ENCODE data around the gene ABTB1.
A peak's percentile ranks its signal among the peaks of the same experiment; 100 is the strongest.

Gene ABTB1

DNA sequence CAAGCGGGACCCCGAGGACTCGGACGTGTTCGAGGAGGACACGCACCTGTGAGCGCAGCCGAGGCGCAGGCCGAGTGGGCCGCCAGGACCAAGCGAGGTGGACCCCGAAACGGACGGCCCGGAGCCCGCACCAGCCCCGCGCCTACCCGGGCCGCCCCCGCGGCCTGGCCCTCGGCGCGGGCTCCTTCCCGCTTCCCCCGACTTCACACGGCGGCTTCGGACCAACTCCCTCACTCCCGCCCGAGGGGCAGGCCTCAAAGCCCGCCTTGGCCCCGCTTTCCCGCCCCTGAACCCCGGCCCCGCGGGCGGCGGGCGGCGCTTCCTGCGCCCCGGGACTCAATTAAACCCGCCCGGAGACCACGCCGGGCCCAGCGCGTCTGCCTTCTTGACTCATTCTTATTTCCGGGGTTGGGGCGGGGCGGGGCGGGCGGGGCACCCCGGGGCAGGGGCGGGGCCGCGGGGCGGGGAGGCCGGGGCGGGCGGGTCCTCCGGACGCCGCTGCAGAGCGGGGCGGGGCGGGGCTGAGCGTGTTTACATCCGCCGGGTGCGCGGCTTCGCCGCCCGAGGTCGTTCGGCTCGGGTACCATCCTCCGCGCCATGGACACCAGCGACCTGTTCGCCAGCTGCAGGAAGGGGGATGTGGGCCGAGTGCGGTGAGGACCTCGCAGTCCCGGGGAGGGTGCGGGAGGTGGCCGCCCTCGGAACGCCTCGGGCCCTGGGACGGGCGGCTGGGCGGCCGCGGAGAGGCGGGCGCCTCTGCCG is at the start of gene ABTB1:
Gene ABTB1, plus strand, starts transcription at position 524 of the 762 bp plus-strand sequence. Its CDS starts 74 bp downstream, at position 598.
- DNase-seq, result peak; percentile 69 to 78

DNA sequence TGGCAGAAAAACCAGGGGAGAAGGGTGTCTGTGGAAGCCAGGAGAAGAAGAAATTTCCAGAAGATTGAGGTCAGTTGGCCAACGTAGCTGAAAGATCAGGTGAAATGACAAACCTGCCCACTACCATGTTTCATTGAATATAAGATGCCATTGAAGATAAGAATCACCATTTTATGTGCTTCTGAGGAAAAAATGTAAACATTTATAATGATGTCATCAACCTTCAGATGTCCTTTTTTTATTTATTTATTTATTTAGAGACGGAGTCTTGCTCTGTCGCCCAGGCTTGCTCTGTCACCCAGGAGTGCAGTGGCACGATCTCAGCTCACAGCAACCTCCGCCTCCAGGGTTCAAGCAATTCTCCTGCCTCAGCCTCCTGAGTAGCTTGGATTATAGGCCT is 48.7 kb upstream of the ABTB1 start:
- DNase-seq, result no peak

DNA sequence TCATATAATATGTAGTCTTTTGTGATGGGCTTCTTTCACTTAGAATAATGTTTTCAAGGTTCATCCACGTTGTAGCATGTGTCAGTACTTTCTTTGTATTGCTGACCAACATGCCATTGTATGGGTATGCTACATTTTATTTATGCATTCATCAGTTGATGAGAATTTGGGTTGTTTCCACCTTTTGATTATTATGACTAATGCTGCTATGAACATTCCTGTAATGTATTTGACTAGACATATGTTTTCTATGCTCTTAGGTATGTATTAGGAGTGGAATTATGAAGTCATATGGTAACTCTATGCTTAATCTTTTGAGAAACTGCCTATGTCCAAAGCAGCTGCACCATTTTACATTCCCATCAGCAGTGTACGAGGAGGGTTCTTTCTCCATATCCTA is 46.9 kb upstream of the ABTB1 start:
- DNase-seq, result no peak

DNA sequence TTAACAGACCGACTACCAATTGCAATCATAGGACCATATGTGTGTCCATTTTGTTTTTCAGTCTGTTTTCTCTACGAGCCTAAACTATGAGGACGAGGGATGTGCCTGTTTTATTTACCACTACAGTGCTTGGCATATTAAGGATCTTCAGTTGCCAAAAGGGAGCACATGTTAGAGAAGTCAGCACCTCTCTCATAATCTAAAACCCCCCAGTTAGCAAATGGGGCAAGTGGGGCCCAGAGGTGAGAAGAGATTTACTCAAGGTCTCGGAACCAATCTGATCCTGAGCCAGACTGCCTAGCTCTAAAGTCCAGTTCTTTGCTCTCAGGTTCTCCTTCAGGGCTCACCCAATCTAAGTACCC is 44.3 kb upstream of the ABTB1 start:
- no peak for DNase-seq

DNA sequence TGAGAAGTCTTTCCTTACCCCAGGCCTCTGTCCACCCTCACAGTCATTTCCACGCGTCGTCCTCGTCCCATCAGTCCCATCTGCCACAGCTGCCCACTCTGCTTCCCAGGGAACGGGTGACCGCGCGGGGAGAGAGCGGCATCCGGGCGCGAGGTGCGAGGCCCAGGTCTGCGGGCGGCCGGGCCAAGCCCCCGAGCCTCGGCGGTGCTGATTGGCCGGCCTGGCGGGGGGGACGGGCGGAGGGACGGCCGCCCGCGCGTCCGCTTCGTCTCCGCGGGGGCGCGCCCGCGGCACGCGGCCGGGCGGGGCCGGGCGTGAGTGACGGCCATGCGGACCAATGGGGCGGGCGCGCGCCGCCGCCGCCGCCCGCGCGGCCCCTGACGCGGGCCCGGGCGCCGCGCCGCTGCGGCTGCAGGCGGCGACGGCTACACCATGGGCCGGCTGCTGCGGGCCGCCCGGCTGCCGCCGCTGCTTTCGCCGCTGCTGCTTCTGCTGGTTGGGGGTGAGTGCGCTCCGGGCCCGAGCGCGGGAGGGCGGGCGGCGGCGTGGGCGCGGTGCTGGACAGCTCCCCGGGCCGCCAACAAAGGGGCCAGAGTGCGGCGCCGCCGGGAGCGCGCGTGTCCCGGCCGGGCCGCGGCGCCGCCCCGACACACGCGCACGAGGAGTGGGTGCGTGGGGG is 43.8 kb upstream of the ABTB1 start, which contains the start of gene PODXL2:
Gene PODXL2, plus strand, starts transcription at position 398 of the 679 bp plus-strand sequence. Its CDS starts 35 bp downstream, at position 433.
- DNase-seq, result peak; percentile 24 to 30

DNA sequence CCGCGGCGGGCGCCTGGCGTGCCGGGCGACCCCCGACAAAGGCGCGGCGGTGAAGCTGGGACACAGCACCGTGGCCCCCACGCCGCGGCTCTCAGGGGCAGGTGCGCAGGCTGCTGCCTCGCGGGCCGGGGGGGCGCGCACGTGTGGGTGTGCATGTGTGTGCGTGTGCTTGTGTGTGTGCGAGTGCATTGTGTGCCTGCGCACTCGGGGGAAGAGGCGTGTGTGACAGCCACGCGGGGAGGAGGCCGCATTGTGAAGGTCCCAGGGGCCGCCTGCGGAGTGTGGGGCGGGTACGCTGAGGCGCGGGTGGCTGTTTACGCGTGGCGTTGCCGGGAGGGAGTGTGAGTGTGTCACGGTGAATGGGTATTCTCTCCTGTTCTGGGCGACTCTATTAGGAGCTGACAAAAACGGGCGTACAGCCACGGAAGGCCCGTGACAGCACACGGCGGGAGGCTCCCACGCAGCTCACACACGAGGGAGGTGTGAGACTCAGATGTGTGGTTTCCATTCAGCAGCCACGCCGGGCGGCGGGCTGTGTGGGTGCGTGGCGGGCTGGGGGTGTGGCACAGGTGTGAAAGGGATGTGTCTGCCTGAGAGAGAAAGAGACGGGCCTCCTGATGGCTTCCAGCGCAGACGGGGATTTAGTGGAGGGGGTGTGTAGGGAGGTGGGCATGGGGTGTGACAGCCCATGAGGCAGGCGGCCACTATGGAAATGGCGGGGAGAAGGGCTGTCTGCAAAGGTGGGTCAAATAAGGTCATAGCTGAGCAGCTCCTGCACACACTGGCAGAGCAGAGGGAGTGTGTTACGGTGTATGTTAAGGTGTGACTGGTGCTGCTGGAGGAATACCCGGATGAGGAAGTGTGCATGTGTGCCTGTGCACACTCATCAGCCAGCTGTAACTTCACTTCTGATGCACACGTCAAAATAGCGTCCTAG is 43.0 kb upstream of the ABTB1 start:
- no peak for DNase-seq

DNA sequence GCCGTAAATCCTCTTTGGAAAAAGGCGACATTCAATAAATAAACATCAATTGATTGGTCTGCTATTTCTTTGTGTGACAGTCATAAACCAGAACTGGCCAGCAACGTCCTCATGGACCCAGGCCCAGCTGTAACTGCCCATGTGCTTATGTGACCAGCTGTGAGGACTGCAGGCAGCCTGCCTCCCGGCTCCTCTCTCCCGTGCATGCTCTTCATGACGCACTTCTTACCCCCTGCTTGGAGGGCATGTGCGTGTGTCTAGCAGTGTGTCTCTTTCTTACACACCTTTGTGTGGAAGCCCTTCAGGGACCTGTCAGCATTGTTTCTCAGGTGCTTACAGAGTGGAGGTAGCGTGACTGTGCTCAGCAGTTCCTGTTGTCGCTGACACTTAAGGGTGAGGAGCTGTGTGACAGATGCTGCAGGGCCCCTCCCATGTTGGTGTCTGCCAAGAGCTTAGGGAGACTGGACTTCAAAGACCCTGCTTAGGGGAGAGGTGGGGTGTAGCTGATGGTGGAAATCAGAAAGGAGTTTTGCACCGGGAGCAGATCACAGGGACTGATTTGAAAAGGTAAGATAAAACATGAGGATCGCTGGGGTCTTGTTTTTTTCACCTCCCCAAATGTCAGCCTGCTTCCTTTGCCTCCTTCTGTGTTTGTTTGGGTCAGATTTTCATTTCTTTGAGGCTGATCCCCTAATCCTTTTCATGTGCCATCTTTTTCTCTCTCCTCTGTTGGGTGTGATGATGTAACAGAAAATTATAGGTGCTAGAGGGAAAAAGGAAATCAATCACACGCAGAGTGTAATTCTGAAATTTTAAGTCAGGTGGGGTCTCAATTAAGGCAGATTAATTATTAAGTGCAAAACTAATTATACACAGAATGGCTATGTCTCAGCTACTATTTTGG is 41.7 kb upstream of the ABTB1 start:
- DNase-seq, result no peak

DNA sequence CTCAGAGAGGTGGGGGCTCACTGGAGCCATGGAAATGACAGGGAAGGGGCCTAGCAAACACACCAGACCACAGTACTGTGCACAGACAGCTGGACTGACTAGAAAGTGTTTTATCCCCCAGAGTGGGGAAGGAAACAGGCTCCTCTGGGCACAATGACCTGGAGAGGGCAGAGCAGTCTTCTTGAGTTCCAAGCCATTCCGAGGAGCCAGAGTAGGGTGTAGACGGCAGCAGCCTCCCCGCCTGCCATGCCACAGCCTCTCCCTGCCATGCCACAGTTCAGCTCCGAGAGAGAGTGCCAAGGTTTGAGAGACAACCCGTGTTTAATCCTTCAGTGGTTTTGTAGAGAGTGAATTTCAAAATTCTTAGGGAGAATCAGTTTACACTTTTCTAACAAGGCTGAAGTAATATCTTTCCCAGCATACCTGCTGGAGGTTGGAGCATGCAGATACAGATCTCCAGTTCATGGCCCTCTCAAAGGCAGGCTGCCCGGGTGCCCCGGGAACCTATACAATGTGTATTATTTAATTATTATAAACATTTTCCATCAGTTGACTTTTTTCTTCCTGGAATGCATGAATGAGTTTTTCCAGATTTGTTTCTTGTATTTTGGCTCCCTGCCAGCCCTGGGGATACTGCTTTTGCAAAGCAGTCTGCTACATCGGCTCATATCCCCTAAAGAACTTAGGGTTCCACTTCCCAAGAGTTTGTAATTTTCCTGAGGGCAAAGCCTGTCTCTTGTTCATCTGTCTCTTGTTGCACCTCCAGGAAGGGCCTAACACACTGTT is 40.5 kb upstream of the ABTB1 start:
- no peak for DNase-seq

DNA sequence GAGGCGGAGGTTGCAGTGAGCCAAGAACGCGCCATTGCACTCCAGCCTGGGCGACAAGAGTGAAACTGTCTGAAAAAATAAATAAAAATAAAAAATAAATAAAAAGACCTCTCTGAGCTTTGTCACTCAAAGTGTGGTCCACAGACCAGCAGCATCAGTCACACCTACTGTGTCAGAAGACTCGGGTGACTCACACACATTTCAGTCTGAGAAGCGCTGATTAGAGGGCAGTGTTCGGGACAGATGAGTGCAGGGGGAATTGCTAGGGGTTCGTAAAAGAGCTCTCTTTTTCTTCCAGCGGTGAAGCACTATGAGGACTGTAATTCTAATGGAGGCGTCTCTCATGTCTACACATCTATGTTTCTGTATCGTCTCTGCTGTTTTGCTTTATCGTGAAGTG is 38.1 kb upstream of the ABTB1 start:
- DNase-seq, result no peak

DNA sequence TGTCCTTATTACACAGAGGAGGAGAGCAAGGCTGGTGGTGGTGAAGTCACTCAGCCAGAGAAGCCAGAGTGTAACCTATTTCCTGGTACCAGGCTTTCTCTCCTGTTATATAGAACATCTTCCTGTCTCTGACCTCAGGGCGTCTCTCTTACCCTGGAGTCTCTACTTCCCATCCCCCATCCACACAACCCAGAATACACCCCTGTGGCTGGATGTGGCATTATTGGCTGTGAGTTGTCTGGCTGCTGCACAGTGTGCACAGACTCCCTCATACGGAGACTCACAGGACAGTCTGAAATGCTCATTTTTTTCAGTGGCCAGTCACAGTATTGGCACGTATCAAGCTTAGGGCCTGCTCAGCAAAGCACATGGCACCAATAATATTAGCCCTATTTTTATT is 35.2 kb upstream of the ABTB1 start:
- DNase-seq, result no peak

DNA sequence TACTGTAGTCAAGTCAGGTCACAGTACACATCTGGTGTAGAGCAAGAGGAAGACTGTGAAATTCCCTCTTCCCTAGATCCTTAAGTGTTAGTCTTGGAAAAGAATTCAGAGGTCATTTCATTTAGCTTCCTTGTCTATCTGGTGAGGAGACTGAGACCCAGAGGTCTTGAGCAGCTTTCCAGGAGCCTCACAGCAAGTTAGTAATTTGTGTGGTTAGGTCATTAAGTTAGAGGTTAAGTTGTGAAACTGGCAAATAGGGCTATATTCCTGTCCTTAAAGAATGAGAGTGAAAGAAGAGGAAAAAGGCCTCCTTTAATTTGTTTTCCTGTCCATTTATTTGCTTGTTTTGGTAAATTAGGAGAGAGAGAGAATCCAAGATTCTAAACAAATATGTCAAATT is 34.8 kb upstream of the ABTB1 start:
- DNase-seq, result no peak

DNA sequence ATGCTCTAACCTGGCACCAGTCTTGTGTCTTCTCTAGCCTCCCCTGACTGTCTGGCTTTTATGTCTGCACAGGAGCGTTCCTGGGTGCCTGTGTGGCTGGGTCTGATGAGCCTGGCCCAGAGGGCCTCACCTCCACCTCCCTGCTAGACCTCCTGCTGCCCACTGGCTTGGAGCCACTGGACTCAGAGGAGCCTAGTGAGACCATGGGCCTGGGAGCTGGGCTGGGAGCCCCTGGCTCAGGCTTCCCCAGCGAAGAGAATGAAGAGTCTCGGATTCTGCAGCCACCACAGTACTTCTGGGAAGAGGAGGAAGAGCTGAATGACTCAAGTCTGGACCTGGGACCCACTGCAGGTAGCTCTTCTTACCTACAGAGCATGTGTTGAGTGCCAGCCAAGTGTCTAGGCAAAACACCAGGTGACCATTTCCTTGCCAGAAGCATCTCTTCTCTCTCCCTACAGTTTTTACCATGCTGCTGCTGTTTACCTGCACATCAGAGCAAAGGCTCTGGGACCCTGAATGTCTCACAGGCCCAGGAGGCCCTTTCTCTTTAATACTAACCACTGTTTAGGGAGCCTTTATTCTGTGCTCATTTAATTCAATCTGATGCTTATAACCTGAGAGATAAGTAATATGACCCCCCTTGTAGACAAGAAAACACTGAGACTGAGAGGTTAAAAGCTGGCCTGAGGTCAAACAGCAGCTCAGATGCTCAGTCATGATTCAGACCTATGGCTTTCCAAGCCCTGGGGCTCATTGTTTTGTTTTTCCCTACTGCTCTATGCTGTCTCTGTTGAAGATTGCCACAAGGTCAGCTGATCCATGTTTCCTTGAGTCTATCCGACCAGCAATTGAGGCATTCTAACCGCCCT is 33.3 kb upstream of the ABTB1 start:
- no peak for DNase-seq

DNA sequence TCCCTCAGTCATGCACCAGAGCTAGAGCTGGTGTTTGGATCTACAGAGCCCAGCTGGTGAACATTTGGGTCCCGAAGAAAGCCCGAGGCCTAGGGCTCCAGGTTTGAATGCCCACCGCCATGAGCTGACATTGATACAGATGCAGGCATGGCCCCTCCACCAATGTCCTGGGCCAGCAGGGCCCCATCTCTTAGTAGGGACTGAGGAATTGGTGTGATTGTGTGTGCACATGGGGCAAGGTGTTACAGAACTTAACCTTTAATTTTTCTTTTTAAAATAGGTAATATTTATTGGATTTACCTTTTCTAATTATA is 32.8 kb upstream of the ABTB1 start:
- no peak for DNase-seq

DNA sequence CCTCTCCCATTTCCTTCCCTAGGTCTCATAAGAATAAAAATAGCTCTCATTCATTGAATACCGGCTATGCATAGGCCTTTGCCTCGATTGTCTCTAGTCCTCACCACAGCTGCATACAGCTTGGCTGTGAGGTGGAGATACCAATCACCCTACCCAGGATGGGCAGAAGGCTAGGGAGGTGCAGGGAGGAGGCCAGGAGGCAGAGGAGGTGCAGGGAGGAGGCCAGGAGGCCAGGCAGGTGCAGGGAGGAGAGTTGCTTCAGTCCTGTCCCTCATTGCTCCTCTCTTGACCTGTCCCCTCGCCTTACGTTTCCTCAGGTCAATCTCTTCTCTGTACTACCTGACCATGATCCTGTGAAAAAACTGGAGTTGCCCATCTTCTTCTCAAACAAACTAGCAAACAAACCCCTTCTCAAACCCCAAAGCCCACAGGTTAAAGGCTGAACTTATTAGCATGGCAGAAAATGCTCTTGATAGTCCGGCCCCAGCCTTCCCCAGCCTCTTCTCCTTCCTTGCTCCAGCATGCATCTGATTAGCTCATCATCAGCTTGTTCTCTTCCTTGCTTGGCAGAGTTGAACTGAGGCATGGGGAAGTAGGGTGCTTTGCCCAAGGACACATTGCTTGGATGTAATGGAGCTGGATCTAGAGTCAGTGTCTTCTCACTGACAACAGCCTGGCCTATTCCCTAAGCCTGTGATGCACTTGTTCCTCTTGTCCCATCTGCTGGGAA is 27.9 kb upstream of the ABTB1 start:
- no peak for DNase-seq

DNA sequence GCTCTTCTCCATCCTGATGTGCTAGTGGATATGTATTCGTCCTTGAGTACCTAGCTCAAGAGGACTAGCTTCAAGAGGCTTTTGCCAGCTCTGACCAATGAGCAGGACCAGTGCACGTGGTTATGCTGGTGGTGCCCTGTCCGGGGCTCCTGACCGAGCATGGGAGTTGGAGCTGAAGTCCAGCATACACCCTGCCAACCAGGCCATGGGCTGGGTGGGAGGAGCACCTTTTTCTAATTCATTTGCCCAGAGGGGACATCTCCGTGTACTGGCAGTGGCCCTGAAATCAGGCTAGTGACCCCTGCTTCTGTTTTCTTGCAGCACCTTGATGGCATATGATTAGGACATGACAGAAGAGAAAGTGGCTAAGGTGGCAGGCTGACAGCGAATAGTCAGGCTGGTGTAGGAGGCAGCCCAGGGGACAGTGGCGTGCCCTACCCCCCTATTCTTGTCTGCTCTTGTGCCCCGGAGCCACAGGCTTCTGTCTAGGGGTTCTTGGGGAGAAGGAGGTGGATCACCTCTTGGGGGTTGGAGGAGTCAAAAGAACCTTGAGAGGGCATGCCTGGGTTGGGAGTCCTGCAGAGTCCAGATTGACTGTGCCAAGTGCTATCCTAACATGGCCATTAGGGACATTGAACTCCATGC is 27.3 kb upstream of the ABTB1 start:
- no peak for DNase-seq

DNA sequence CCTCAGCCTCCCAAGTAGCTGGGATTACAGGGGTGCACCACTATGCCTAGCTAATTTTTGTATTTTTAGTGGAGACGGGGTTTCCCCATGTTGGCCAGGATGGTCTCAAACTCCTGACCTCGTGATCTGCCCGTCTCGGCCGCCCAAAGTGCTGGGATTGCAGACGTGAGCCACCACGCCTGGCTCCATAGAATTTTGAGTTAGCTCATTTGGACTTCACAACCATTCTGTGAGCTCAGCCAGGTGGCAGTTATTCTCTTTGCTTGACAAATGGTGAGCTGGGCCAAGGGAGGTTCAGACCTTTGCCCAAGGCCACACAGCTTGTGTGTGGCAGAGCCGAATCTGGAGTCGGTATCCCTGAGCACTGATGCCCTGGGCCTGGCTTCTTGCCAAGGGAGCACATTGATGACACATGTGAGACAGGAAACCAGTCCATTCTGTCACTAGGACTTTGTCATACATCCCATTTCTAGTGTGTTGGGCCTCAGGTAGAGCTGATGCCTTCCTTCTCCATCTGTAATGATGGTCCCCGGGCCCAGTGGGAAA is 26.2 kb upstream of the ABTB1 start:
- DNase-seq, result no peak

DNA sequence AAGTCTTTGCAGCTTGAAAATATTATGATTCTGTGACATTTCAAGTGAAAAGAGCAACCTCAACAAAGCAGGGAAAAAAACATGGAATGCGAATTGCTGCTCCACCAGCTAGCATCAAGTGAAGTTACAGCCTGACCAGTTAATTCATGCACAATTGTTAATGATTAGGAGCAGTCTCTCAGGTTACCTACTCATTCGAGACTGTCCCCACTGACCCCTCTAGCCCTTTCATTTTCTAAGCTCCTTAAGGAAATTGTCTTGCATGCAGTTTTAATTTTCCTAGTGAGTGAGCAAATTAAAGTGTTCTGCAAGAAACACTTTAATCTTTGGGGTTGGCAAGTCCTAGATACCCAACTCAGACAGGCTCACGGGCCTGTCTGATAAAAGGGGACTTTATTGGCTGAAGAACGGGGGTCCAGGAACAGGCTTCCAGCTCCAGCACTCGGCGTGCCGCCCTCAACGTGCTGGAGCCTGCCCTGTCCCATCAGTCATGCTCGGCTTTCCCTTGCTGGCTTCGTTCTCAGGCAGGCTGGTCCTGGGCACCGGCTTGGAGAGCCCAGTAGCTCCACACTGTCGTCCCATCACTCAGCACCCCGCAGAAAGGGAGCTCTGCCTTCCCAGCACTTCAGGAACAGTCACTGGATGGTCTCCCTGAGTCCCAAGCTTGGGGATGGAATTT is 25.4 kb upstream of the ABTB1 start:
- no peak for DNase-seq

DNA sequence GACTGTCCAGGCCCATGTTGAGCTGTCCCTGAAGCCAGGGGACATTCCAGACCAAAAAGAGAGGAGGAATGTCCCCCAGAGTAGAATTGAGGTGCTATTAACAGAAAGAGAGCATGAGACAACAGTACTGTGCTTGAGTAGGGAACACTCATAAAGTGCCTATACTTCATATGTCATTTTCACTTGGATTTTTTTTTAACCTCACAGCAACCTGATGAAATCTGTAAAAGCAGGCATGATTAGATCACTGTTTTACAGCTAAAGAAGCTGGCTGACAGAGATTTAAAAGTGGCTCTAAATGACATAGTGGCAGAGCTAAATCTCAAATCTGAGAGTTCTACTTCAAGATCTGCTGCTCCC is 24.9 kb upstream of the ABTB1 start:
- DNase-seq, result no peak

DNA sequence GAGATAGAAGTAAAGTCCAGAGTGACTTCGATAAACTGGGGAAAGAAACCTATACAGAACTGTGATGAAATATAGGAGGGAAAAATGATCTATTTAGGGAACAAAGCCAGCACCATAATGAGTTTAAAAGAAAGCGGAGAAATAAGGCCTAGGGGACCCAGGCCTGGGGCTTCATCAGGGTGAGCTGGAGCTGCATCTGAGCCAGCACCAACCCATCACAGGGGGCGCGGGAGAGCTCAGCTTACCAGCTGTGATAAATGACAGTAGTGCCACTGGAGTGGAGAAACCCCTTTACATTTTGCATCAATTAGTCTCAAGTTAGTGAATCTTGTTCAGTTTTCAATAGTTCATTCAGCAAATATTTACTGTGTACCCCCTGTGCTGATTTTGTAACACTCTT is 22.5 kb upstream of the ABTB1 start:
- DNase-seq, result no peak

Measured in inflammatory macrophage treated with lipopolysaccharide for 1 hour (primary cell).